NCI-H526 treated with DMSO at 0.1 percent for 48 hours (cell line): Measurements from ENCODE around the gene HIBCH.
"Not testable (repeated sequence)": the region's sequence is repeated elsewhere in the genome, so short reads cannot be mapped to it uniquely, and the experiment has no call there.

Experiments
- DNase-seq: peaks from one replicate; lab custom pipeline; 2025; lab: John Stamatoyannopoulos, UW

The HIBCH gene

GRCh38 chr2:190235101-190235500 lies 84.5 kb downstream of the HIBCH start:
- no peak for DNase-seq

- DNase-seq, result not testable (repeated sequence)
These were observed 95.6 kb downstream of the HIBCH start for GRCh38 chr2:190223989-190224388.

DNA sequence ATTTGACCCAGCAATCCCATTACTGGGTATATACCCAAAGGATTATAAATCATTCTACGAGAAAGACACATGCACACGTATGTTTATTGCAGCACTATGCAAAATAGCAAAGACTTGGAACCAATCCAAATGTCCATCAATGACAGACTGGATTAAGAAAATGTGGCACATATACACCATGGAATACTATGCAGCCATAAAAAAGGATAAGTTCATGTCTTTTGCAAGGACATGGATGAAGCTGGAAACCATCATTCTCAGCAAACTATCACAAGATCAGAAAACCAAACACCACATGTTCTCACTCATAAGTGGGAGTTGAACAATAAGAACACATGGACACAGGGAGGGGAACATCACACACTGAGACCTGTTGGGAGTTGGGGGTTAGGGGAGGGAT lies 96.9 kb downstream of the HIBCH start:
- DNase-seq, result not testable (repeated sequence)

GRCh38 chr2:190221429-190221828 lies 98.2 kb downstream of the HIBCH start:
- no peak for DNase-seq

- no peak for DNase-seq
These were observed 100.4 kb downstream of the HIBCH start for GRCh38 chr2:190219186-190219585.

- DNase-seq, result no peak
These were observed 102.0 kb downstream of the HIBCH start for GRCh38 chr2:190217616-190218015.

GRCh38 chr2:190216829-190217228 lies 102.8 kb downstream of the HIBCH start:
- peak; percentile 8 for DNase-seq

- no peak for DNase-seq
These were observed 104.0 kb downstream of the HIBCH start for GRCh38 chr2:190215620-190216019.

DNA sequence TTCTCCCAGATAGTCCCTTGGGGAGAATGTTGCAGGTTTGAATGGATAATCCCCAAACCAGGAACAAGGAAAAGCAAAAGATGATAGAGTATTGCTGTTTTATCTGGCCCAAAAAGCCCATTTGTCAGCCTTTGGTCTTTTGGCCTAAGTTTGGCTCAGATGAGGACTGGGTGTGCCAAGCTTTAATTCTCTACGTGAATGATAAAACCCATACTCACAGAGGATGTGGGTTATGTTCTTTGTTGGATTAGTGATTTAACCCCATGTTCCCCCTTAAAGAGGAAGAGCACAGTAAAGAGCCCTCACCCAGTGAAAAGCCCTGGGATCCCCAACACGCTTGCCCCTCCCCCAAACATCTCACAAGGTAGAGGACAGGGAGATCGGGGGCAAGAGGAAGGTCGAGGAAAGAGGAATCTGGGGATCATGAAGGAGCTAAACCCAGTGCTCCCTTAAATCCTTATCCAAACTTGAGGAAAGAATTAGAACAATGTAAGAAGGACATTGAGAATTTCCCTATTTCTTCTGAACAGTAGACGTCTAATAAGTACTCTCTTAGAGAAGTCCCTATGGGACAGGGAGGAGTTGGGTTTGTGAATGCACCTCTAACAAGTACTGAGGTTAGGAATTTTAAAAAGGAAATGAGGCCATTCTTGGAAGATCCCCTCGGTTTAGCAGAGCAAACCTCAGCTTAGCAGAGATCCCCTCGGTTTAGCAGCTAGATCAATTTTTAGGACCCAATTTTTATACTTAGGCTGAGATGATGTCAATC lies 105.0 kb downstream of the HIBCH start:
- DNase-seq, result no peak

GRCh38 chr2:190213441-190214335 lies 105.9 kb downstream of the HIBCH start:
- DNase-seq, result no peak

DNA sequence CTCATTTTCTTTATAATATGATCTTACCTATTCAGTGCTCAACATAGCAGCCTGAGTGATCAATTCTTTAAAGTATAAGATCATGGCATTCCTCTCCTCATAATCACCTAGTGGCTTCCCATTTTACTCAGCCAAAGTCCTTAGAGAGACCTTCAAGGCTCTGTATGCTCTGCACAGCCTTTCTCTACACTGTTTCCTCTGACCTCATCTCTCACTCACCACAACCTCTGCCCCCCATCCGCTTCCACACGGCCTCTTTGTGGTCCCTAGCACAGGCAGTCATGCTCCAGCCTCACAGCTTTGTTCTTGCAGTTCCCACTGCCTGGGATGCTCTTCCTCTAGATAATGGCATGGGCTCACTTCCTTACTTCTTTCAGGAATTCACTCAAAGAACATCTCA lies 109.2 kb downstream of the HIBCH start:
- no peak for DNase-seq

DNA sequence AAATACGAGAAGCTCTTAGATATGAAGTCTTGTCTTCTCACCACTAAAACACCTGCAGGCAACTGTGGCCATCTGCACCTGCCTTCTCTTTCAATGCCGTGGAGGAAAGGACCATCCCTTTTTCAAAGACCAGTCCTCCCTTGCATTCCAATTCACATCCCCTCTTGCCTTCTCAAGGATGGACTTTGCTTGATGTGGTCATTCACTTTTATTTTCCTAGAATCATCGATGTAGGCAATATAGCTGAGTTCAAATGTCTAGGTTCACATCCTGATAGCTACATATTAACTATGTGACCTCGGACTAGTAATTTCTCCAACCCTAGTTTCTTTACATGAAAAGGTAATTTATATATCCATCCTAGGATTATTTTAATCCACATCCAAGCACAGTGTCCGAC lies 110.1 kb downstream of the HIBCH start:
- no peak for DNase-seq

DNA sequence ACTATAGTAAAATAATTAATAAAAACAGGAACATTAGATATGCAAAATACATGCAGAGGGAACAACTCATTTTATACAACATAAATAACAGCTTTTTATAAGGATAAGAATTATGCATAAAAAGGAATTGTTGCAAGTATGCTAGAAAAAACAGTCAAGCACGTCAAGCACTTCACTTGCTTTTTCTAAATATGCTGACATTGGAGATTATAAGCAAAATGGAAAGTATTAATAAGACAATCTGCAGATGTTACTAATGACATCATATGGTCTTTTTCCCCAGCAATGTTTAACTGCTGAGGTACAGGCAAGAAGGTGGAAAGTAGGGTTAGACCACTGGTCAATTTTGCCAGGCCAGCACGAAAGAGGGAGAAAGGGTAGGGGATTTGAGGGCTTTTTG lies 111.7 kb downstream of the HIBCH start:
- no peak for DNase-seq

DNA sequence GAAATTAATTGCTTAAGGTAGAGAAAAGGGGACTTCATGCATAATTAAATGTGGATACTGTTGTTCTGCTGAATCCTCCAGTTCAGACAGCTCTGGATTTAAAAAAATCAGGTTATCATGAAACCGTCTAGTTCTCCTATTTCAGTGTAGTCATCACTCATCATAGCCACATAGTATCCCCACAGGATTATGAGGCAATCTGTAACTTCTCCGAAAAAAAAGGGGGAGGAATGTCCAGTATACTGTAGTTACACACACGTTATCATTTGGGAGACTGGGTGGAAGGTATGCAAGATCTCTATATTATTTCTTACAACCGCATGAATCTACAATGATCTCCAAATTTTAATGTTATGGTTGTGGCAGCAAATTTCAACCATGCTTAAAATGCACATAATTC lies 114.0 kb downstream of the HIBCH start:
- DNase-seq, result no peak

DNA sequence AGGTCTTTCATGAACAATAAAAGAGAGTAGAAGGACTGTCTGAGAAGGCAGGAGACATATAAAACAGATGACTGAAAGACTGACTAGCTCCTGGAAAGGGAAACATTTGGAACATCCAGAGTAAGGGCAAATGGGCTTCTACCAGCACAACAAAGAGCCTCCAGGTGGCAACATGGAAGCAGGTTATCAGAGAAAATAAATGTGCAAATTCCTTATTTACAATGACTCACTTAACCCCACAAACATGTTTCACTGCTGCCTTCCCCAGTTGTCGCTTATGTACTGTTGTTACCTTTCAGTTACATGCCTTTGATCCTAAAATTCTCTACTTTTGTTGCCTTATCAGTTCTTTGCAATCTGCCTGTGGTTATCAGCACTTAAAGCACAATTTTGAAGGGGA lies 117.0 kb downstream of the HIBCH start:
- DNase-seq, result no peak

- no peak for DNase-seq
These were observed 117.6 kb downstream of the HIBCH start for GRCh38 chr2:190202018-190202417.

DNA sequence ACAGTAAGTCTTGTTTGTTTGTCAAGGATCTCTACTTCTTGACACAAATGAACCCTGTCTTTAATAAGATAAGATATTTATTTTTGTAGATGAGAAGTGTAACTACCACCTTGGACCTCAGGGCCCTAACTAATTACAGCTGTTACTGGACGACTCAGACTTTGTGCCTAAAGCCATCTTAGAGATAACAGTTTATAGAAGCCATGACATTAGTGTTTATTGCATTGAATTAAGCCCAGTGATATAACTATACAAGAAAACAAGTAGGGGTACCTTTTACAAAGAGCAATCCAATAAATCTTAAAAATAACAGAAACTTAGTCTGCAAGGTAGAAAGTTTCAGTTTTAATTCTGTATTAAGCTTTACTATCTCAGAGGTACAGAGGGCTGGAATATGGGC lies 119.0 kb downstream of the HIBCH start:
- DNase-seq, result no peak

DNA sequence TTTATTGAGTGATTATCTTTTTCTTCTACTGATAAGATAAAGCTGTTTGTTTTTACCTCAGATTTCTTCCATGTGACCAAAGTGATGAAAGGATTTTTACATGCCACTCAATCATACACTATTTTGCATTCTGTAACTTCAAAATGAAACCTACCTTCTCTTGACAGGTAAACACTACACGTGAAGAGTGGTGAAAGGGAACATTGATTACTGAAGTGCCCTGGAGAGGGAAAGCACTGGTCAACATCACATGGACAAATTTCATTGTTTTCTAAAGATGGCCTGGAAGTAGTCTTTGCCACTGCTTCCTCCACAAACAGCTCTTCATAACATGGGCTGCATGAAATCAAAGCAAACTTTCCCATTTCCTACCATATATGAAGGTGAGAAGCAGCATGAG lies 120.1 kb downstream of the HIBCH start:
- no peak for DNase-seq

DNA sequence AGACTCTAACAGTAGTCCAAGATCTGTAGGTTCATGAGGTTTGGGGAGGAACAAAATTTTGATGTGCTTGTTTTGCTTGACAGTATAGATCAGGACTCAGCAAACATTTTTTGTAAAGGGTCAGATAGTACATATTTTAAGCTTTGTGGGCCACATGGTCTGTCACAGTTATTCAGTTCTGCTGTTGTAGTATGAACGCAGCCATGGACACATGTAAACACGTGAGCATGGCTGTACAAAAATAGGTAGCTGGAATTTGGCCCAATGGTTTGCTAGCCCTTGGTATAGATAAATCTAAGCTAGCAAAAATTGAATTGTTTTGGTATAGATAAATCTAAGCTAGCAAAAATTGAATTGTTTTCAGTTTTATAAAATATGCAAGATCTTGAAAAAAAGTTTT lies 120.5 kb downstream of the HIBCH start:
- no peak for DNase-seq

GRCh38 chr2:190197143-190197720 lies 122.4 kb downstream of the HIBCH start:
- no peak for DNase-seq

DNA sequence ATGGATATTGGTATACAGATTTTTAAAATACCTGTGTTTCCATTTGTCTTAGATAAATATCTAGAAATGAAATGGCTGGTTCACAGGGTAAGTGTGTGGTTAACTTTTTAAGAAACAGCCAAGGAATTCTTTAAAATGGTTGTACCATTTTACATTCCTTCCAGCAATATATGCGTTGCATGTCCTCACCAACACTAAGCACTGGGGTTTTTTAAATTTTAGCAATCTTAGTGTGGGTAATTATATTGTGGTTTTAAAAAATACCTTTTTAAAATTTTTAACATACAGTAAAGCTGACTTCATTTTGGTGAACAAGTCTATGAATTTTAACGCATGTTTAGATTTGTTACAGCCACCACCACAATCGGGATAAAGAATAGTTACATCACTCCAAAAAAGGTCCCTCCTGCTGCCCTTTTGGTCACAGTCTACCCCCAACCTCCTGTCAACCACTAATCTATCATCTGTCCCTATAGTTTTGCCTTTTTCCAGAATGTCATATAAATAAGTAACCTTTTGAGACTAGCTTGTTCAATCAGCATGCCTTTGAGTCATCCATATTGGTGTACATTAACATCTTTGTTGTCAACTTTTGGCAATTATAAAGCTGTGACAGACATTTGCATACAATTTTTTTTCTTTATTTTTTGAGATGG lies 129.0 kb downstream of the HIBCH start:
- DNase-seq, result no peak

DNA sequence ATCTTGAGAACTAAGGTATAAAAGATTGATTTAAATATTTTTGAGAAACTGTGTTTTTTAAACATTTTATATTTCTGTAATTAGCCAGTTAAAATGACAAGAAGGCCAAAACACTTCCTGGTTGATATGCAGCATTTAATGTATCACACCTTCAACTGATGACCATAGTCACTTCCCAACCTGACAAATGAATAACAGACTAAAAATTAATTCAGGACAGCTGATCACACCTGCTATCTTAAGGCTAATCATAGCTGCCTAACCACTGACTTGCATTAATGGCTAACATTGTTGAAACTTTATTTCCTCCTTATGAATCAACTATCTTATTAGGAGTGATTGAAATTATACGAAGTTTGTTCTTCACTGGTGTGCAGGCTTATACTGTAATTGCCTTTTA lies 131.3 kb downstream of the HIBCH start:
- no peak for DNase-seq
